ENCODE results near the gene SLK.

Gene SLK

GRCh38 chr10:104021246-104021645 lies 54.3 kb downstream of the SLK start:
- H3K27me3 ChIP-seq (ENCODE audit: low read depth, low read length): no peaks in the 10 kb centered on the region
- H3K4me2 ChIP-seq (ENCODE audit: low read length): no peak overlapping the region
- no peak for TF ChIP-seq EZH2phosphoT487 (IDR thresholded peaks at IDR 0.05; ENCODE audit: low read depth)
- TF ChIP-seq CTCF (IDR thresholded peaks at IDR 0.05; ENCODE audit: low read depth, low read length): no peak
- H3K9me3 ChIP-seq (ENCODE audit: insufficient read depth, low read length): no peaks in the 10 kb centered on the region
- H3K4me1 ChIP-seq (ENCODE audit: low read length): peaks cover 5% of the 10 kb centered on the region; the same call in 1 of the 2 replicates
- H4K20me1 ChIP-seq (ENCODE audit: insufficient read depth, low read length): no peaks in the 10 kb centered on the region
- H3K9ac ChIP-seq (ENCODE audit: low read length): no peak overlapping the region
- no peak overlapping the region for H2AFZ ChIP-seq (ENCODE audit: low read depth, low read length)
- H3K4me3 ChIP-seq (ENCODE audit: low read length): no peak overlapping the region
- peaks cover 8% of the 10 kb centered on the region for H3K36me3 ChIP-seq (replicated peaks; ENCODE audit: low read depth, low read length)
- no peaks in the 10 kb centered on the region for H3K79me2 ChIP-seq (ENCODE audit: low read length)
- H3K27ac ChIP-seq (ENCODE audit: low read length): no peak overlapping the region

GRCh38 chr10:104022026-104022425 lies 55.1 kb downstream of the SLK start:
- Histone ChIP-seq H3K79me2 (ENCODE audit: low read length) (no peaks in the 10 kb centered on the region), H3K27ac (ENCODE audit: low read length) (no peak overlapping the region), H3K27me3 (ENCODE audit: low read depth, low read length) (no peaks in the 10 kb centered on the region), H3K9me3 (ENCODE audit: insufficient read depth, low read length) (no peaks in the 10 kb centered on the region), H3K9ac (ENCODE audit: low read length) (no peak overlapping the region), H3K4me3 (ENCODE audit: low read length) (no peak overlapping the region), H2AFZ (ENCODE audit: low read depth, low read length) (no peak overlapping the region), H3K4me1 (ENCODE audit: low read length) (peaks cover 12% of the 10 kb centered on the region), H3K36me3 (replicated peaks; ENCODE audit: low read depth, low read length) (peaks cover 8% of the 10 kb centered on the region), H4K20me1 (ENCODE audit: insufficient read depth, low read length) (no peaks in the 10 kb centered on the region), H3K4me2 (ENCODE audit: low read length) (no peak overlapping the region)
- TF ChIP-seq CTCF (IDR thresholded peaks at IDR 0.05; ENCODE audit: low read depth, low read length) (no peak), EZH2phosphoT487 (IDR thresholded peaks at IDR 0.05; ENCODE audit: low read depth) (no peak)

- TF ChIP-seq CTCF (IDR thresholded peaks at IDR 0.05; ENCODE audit: low read depth, low read length) (no peak), EZH2phosphoT487 (IDR thresholded peaks at IDR 0.05; ENCODE audit: low read depth) (no peak)
- Histone ChIP-seq H3K27ac (ENCODE audit: low read length) (no peak overlapping the region), H3K27me3 (ENCODE audit: low read depth, low read length) (no peaks in the 10 kb centered on the region), H3K4me3 (ENCODE audit: low read length) (no peak overlapping the region), H3K79me2 (ENCODE audit: low read length) (no peaks in the 10 kb centered on the region), H3K36me3 (replicated peaks; ENCODE audit: low read depth, low read length) (peaks cover 5% of the 10 kb centered on the region), H3K4me1 (ENCODE audit: low read length) (peaks cover 9% of the 10 kb centered on the region), H4K20me1 (ENCODE audit: insufficient read depth, low read length) (no peaks in the 10 kb centered on the region), H3K9me3 (ENCODE audit: insufficient read depth, low read length) (no peaks in the 10 kb centered on the region), H2AFZ (ENCODE audit: low read depth, low read length) (no peak overlapping the region), H3K9ac (ENCODE audit: low read length) (no peak overlapping the region), H3K4me2 (ENCODE audit: low read length) (no peak overlapping the region)
Observed at GRCh38 chr10:104025524-104025923, 58.6 kb downstream of the SLK start.

GRCh38 chr10:104026762-104027161 lies 59.8 kb downstream of the SLK start:
- Histone ChIP-seq H4K20me1 (ENCODE audit: insufficient read depth, low read length) (no peaks in the 10 kb centered on the region), H3K4me3 (ENCODE audit: low read length) (no peak overlapping the region), H2AFZ (ENCODE audit: low read depth, low read length) (no peak overlapping the region), H3K4me2 (ENCODE audit: low read length) (no peak overlapping the region), H3K27me3 (ENCODE audit: low read depth, low read length) (no peaks in the 10 kb centered on the region), H3K27ac (ENCODE audit: low read length) (no peak overlapping the region), H3K4me1 (ENCODE audit: low read length) (peaks cover 9% of the 10 kb centered on the region), H3K36me3 (replicated peaks; ENCODE audit: low read depth, low read length) (peaks cover 3% of the 10 kb centered on the region), H3K9me3 (ENCODE audit: insufficient read depth, low read length) (no peaks in the 10 kb centered on the region), H3K79me2 (ENCODE audit: low read length) (no peaks in the 10 kb centered on the region), H3K9ac (ENCODE audit: low read length) (no peak overlapping the region)
- TF ChIP-seq EZH2phosphoT487 (IDR thresholded peaks at IDR 0.05; ENCODE audit: low read depth) (no peak), CTCF (IDR thresholded peaks at IDR 0.05; ENCODE audit: low read depth, low read length) (no peak)

Measured in OCI-LY3 (cell line).